Neural progenitor cell (in vitro differentiated cells): ENCODE data around the gene RPS6KA2.

Source experiments
- CTCF ChIP-seq: fragments of 200-600 bp; sonication (generic); IDR thresholded peaks from 2 replicates; pipeline ENCODE4 v1.5.1; 2017; ENCODE audit warnings: antibody characterized with exemption, mild to moderate bottlenecking
- EZH2 ChIP-seq: fragments of 200-600 bp; sonication (generic); IDR thresholded peaks from 2 replicates; pipeline ENCODE4 v1.6.1; 2017; ENCODE audit warnings: antibody characterized with exemption, mild to moderate bottlenecking, moderate library complexity
- EZH2phosphoT487 ChIP-seq: fragments of 200-600 bp; sonication (generic); IDR thresholded peaks from 2 replicates; pipeline ENCODE4 v1.6.1; 2017; ENCODE audit warnings: antibody characterized with exemption

GRCh38 chr6:166507809-166508564, 119.1 kb downstream of the RPS6KA2 start:
- TF ChIP-seq CTCF: no peak
- TF ChIP-seq EZH2: no peak
- TF ChIP-seq EZH2phosphoT487: no peak
